GM18520 (cell line): Measurements from ENCODE around the gene BRK1.
A peak's percentile ranks its signal among the peaks of the same experiment; 100 is the strongest.
"Not testable (repeated sequence)": the region's sequence is repeated elsewhere in the genome, so short reads cannot be mapped to it uniquely, and the experiment has no call there.

Experiments
- ATAC-seq: cut with Tn5 transposase; IDR thresholded peaks from one replicate; pipeline ENCODE4 v1.9.1; 2021; ENCODE audit not compliant: unreplicated experiment

BRK1 gene

GRCh38 chr3:10142707-10143560 lies 27.5 kb downstream of the BRK1 start:
- ATAC-seq: no peak

DNA sequence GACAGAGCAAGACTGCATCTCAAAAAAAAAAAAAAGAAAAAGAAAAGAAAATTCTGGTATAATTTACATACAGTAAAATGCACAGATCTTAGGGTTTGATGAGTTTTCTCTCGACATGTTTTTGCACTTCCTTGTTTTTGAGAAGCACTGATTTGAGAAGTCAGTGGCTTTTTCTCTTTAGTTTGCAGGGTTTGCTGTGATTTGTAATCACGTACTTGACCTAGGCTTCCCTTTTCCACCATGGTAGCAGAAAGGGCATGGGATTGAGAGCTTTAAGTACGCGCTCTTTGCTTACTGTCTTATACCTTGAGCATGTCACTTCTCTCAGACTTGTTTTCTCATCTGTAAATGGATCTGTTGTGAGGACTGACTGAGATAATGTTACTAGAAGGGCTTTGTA lies 30.2 kb downstream of the BRK1 start:
- no peak for ATAC-seq

GRCh38 chr3:10149226-10149625 lies 33.8 kb downstream of the BRK1 start:
- ATAC-seq: no peak

GRCh38 chr3:10150987-10151386 lies 35.5 kb downstream of the BRK1 start:
- no peak for ATAC-seq

DNA sequence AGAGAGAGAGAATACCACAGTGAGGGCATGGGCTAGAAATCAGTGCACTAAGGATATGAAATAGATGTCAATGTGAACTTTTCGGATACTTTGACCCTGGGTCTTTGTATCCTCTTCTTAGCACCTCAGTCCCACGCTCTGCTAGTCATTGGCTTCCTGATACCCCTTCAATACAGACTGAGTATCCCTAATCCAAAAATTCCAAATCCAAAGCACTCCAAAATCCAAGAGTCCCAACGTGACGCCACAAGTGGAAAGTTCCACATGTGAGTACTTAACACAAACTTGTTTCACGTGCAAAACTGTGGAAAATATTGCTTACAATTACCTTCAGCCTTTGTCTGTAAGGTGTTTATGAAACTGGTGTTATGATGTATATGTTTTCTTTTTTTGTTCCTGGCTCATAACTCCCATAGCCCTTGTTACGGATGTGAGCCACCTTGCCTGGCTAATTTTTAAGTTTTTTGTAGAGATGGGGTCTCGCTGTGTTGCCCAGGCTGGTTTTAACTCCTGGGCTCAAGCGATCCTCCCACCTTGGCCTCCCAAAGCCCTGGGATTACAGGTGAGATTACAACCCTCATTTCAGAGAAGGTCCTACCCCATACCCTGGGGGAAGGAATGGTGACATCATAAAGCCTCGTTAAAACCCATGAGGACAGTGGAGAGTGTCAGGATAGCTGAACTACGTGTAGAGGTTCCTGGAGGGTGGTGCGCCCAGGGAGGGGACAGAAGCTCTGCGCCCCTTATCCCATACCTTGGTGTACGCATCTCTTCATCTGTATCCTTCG lies 39.1 kb downstream of the BRK1 start:
- no peak for ATAC-seq

DNA sequence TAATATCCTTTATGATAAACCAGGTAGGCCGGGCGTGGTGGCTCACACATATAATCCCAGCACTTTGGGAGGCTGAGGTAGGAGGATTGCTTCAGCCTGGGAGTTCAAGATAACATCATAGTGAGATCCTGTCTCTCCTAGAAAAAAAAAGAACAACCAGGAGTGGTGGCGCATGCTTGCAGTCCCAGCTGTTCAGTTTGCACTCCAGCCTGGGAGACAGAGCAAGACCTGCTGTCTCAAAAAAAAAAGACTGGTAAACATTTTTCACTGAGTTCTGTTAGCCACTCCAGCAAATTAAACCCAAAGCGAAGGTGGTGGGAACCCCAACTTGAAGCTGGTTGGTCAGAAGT lies 39.6 kb downstream of the BRK1 start:
- no peak for ATAC-seq

GRCh38 chr3:10155658-10156057 lies 40.2 kb downstream of the BRK1 start:
- ATAC-seq: no peak

GRCh38 chr3:10157031-10157430 lies 41.6 kb downstream of the BRK1 start:
- ATAC-seq: no peak

DNA sequence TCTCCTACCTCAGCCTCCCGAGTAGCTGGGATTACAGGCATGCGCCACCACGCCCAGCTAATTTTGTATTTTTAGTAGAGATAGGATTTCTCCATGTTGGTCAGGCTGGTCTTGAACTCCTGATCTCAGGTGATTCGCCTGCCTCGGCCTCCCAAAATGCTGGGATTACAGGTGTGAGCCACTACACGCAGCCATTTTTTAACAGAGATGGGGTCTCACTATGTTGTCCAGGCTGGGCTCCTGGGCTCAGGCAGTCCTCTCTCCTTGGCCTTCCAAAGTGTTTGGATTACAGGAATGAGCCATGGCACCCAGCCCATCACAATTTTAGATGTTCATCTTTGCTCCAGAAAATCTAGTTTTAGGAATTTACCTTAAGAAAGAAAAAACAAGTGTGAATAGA lies 43.1 kb downstream of the BRK1 start:
- not testable (repeated sequence) for ATAC-seq

- ATAC-seq: no peak
Observed at GRCh38 chr3:10160346-10160745, 44.9 kb downstream of the BRK1 start.

- ATAC-seq: no peak
Observed at GRCh38 chr3:10160925-10161324, 45.5 kb downstream of the BRK1 start.

- ATAC-seq: no peak
Observed at GRCh38 chr3:10162185-10162584, 46.7 kb downstream of the BRK1 start.

DNA sequence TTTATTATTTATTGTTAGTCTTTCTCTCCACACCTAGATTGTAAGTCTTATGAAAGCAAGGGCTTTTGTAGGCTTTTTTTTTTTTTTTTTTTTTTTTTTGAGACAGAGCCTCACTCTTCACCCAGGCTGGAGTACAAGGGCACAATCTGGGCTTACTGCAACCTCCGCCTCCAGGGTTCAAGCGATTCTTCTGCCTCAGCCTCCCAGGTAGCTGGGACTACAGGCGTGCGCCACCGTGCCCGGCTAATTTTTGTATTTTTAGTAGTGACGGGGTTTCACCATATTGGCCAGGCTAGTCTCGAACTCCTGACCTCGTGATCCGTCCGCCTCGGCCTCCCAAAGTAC lies 48.7 kb downstream of the BRK1 start:
- not testable (repeated sequence) for ATAC-seq

DNA sequence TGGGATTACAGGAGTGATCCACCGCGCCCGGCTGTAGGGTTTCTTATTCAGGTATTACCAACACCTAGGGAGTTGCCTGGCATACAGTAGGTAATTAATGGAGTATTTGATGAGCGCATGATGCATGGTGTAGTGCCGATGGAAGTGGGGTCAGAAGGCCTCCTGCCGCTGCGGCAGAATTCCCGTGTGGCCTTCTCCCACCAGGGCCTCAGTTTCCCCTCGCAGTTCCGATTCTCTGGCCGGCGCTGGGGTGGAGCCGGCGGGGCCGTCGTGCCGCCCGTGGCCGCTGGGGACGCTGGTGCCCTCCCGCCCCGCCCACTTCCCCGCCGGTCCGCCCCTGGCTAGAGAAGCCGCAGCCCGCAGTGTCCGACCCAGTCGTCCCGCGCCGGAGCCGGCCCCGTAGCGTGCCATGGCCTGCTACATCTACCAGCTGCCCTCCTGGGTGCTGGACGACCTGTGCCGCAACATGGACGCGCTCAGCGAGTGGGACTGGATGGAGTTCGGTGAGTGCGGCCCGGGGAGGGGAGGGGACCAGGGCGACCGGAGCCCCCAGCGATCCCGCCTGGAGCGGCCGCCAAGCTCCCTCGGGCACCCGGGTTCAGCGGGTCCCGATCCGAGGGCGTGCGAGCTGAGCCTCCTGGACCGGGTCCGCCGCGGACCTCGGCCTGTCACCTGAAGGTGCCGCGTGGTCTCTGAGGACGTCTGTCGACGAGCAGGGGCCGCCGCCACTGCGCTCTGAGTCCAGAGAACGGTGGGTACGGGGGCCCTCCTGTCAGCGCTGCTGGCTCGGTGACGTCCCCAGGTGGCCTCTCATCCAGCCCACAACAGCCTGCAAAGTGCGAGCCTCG lies 49.3 kb downstream of the BRK1 start, which contains the start of gene IRAK2:
TSS of gene IRAK2 (plus strand) at position 374 of the 848 bp plus-strand sequence. CDS start at position 410, 36 bp downstream.
- peak; percentile 62 for ATAC-seq

DNA sequence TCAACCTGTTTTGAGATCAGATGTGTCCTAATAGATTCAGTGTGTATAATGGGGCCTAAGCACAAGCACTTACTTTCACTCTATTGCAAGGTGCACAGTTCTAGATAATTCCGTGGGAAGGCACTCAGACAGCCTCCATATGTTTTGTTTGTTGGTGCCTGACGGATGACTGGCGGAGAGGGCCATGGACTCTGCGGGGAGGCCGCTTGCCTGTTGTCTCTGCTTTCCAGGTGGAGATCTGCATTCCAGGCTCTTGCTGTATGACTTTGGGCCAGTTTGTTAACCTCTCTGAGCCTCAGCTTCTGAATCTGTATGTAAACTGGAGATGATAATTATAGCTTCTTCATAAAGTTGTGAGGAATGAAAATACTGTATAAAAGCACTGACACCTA lies 50.7 kb downstream of the BRK1 start:
- ATAC-seq: no peak

DNA sequence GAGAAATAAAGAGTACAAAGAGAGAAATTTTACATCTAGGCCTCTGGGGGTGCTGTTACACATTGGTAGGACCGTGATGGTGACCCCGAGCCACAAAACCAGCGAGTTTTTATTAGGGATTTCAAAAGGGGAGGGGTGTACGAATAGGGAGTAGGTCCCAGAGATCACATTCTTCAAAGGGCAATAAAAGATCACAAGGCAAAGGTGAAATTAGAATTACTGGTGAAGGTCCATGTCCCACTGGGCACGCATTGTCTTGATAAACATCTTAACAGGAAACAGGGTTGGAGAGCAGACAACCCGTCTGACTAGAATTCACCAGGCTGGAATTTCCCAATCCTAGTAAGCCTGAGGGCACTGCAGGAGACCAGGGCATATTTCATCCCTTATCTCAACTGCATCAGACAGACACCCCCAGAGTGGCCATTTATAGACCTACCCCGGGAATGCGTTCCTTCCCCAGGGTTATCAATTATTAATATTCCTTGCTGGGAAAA lies 53.6 kb downstream of the BRK1 start:
- no peak for ATAC-seq

DNA sequence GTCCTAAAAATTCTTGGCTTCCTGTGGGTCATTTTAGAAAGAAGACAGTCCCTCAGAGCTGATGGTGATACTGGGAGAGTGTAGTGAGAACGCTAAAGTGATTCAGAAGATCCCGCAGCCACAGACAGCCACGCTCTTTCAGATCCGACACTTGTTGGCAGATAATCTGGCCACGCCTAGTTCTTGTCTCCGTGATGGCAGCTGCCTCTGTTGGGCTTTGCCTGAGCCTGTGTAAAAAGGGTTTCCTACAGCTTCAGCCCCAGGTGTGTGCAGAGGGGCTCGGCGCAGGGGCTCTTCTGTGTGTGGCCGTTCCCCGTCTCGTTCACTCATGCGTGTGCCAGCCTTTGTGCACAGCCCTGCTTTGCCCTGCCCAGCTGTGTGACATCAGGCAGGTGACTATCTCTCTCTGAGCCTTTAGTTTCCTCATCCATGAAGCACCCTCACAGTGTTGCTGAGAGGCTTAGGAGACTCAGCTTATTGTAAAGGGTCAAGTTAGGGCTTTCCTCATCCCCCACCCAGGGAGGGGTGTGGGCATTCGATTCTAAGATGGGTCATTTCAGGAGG lies 55.5 kb downstream of the BRK1 start:
- no peak for ATAC-seq

GRCh38 chr3:10173095-10173925 lies 57.8 kb downstream of the BRK1 start:
- no peak for ATAC-seq

GRCh38 chr3:10173926-10174435 lies 58.5 kb downstream of the BRK1 start:
- ATAC-seq: peak; percentile 70

DNA sequence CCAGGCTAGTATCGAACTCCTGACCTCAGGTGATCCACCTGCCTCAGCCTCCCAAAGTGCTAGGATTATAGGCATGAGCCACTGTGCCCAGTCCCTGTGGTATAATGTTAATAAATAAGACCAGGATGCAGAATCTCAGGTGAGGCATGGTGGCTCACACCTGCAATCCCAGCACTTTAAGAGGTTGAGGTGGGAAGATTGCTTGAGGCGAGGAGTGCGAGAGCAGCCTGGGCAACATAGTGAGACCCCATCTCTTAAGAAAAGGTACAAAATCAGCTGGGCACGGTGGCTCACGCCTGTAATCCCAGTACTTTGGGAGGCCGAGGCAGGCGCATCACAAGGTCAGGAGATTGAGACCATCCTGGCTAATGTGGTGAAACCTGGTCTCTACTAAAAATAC lies 59.9 kb downstream of the BRK1 start:
- ATAC-seq: not testable (repeated sequence)
